ENCODE data around the gene CHSY3.

DNA sequence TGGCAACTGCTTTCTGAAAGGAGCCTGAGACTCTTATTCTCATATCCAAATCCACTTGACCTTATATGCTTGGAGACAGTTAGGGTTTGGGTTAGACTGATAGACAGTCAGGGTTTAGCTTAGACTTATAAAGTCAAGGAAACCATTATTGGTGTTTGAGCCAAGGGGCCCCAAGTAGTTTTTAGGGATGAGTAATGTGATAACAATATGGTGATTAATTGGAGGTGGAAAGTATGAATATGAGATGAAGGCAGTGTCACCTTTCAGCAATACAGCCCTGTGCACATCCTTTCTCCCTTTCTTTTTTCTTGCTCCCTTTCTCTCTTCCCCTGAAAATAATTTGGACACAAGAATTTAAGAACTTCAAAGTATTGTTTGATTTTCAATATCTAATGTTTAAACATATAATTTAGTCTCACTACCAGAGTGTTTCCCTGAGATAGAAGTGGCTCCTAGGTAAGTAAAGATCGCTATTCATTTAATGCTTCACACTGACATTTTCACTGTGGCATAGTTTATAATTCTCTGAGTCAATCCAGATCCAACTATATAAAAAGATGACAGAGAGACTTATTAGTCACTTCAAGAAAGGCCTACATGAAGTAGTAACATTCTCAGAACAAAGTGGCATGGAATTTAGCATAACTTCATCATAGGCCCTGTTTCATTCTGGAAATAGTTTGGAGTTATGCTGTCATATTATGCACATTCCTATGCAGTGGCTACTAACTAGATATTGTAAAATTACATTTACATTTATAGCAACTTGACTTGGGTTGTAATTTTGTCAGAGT lies 200.8 kb downstream of the CHSY3 start:
- TF ChIP-seq, protein P1, sequence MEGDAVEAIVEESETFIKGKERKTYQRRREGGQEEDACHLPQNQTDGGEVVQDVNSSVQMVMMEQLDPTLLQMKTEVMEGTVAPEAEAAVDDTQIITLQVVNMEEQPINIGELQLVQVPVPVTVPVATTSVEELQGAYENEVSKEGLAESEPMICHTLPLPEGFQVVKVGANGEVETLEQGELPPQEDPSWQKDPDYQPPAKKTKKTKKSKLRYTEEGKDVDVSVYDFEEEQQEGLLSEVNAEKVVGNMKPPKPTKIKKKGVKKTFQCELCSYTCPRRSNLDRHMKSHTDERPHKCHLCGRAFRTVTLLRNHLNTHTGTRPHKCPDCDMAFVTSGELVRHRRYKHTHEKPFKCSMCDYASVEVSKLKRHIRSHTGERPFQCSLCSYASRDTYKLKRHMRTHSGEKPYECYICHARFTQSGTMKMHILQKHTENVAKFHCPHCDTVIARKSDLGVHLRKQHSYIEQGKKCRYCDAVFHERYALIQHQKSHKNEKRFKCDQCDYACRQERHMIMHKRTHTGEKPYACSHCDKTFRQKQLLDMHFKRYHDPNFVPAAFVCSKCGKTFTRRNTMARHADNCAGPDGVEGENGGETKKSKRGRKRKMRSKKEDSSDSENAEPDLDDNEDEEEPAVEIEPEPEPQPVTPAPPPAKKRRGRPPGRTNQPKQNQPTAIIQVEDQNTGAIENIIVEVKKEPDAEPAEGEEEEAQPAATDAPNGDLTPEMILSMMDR (conservative IDR thresholded peaks at IDR 0.05 in 1 of 2, IDR thresholded peaks at IDR 0.05 in 1 of 2; ENCODE audit: low read depth in 1 of 2, low read length in 2 of 2): no peak
- TF ChIP-seq EZH2 (IDR thresholded peaks at IDR 0.05; ENCODE audit: low read length, missing control alignments): no peak

All from fibroblast of lung (primary cell).